Adrenal gland (tissue), 12 donors: ENCODE results near the gene PEAK1. TPM values are rescaled to one million over a fixed set of nuclear protein-coding genes. Genes with fewer than 3 reads are reported as not detected.

ENCODE experiments used
- DNase-seq, 7 donors: peaks; one replicate each; pipeline ENCODE4 v3.0.0-alpha.2; 2019 to 2020
- H3K27ac ChIP-seq, 5 donors: fragments of 200-600 bp; sonication (generic) in 4 of 5; 1 replicate in 3 of 5; 2 replicates in 2 of 5; pipeline versions ENCODE4 v1.5.1 to v1.8.0; 2016 to 2020; ENCODE audit warnings: mild to moderate bottlenecking in 1 of 5
- H3K27me3 ChIP-seq: fragments of 200-600 bp; 2 replicates; pipeline ENCODE4 v1.8.0; 2021
- H3K36me3 ChIP-seq, 2 donors: fragments of 200-600 bp; replicated peaks in 1 of 2; 1 replicate in 1 of 2; 2 replicates in 1 of 2; pipeline versions ENCODE4 v1.5.1 to v1.8.0; 2018 to 2022
- H3K4me1 ChIP-seq, 2 donors: fragments of 200-600 bp; replicated peaks in 1 of 2; 1 replicate in 1 of 2; 2 replicates in 1 of 2; pipeline versions ENCODE4 v1.5.1 to v1.8.0; 2018 to 2021
- H3K4me3 ChIP-seq, 4 donors: fragments of 200-600 bp; sonication (generic) in 3 of 4; one replicate each; pipeline ENCODE4 v1.5.1; 2016 to 2018
- H3K9me3 ChIP-seq, 3 donors: fragments of 200-600 bp; sonication (generic) in 1 of 3; replicated peaks in 1 of 3; 1 replicate in 2 of 3; 2 replicates in 1 of 3; pipeline versions ENCODE4 v1.5.1 to v1.8.0; 2016 to 2021
- POLR2A ChIP-seq, 2 donors: fragments of 450-650 bp; IDR thresholded peaks; one replicate each; pipeline ENCODE4 v1.6.1; 2017; ENCODE audit warnings: antibody characterized with exemption in 2 of 2, mild to moderate bottlenecking in 2 of 2, moderate library complexity in 1 of 2
- WGBS, 4 donors: extraction: QIAGEN DNeasy Blood & Tissue Kit in 2 of 4; methylation state at CpG; one replicate each; pipeline versions ENCODE4 v1.1.5 to v1.1.7; 2013 to 2017; 5-methylcytosine and 5-hydroxymethylcytosine counted together
- intact Hi-C, 2 donors: fragments of 100-400 bp; cut with DNase I; formaldehyde crosslinking; loops; one replicate each; pipeline versions ENCODE4 v1.14.1 to v1.15.0; 2022 to 2023
- polyA plus RNA-seq, 3 donors: library from polyadenylated mRNA; stranded (reverse); fragments of 200-250 nt in 2 of 3; fragments of 350-450 nt in 1 of 3; fragmentation: Illumina TruSeq in 1 of 3; extraction: RNeasy Lipid Tissue Mini Kit (QIAGEN cat#74804) in 1 of 3; gene quantifications; one replicate each; pipeline ENCODE4 v1.2.3, GENCODE V29; 2013 to 2014
- total RNA-seq, 9 donors: library from RNA; depleted of rRNA in 4 of 9; stranded (reverse); fragments of >200 nt in 4 of 9; fragments of 120-200 nt in 1 of 9; fragmentation: NEBNext Ultra II Directional in 1 of 9; extraction: Animal tissue kit (Norgen Biotek cat#: 25700) in 1 of 9; gene quantifications; one replicate each; pipeline versions ENCODE4 v1.1.0 to v1.2.4, GENCODE V29; 2013 to 2023
- TF ChIP-seq, protein P1 (sequence below), 6 experiments: fragments of 450-650 bp in 4 of 6; fragments of 200-600 bp in 2 of 6; sonication (generic) in 1 of 6; IDR thresholded peaks; 1 replicate in 5 of 6; 2 replicates in 1 of 6; pipeline versions ENCODE4 v1.5.1 to v1.8.0; 2016 to 2021; ENCODE audit warnings: antibody characterized with exemption in 6 of 6, mild to moderate bottlenecking in 2 of 6, moderate library complexity in 1 of 6
- donor health status: healthy with polysubstance abuse.
- donor health status: Bipolar disorder and iron deficiency.
- donor health status: DM: yes; HTN: yes; CAD: no.
- donor health status: DM: no; HTN: no; CAD: no.
- donor health status: DM: no; HTN: no; CAD: no.
- donor health status: DM: yes; HTN: yes; CAD: no.

PEAK1 gene
- total and polyA plus RNA-seq, 12 donors: 3.1 to 68.4 (median 26.4) TPM

- H3K36me3 ChIP-seq: no peaks in the 10 kb centered on the region
- no peak overlapping the region for H3K4me3 ChIP-seq
- H3K9me3 ChIP-seq: no peaks in the 10 kb centered on the region
- 87 to 94% (median 91%) methylated on average over 2 of the region's 2 CpGs for WGBS, 4 donors
- H3K27me3 ChIP-seq: no peaks in the 10 kb centered on the region
- DNase-seq: no peak
- TF ChIP-seq, protein P1, sequence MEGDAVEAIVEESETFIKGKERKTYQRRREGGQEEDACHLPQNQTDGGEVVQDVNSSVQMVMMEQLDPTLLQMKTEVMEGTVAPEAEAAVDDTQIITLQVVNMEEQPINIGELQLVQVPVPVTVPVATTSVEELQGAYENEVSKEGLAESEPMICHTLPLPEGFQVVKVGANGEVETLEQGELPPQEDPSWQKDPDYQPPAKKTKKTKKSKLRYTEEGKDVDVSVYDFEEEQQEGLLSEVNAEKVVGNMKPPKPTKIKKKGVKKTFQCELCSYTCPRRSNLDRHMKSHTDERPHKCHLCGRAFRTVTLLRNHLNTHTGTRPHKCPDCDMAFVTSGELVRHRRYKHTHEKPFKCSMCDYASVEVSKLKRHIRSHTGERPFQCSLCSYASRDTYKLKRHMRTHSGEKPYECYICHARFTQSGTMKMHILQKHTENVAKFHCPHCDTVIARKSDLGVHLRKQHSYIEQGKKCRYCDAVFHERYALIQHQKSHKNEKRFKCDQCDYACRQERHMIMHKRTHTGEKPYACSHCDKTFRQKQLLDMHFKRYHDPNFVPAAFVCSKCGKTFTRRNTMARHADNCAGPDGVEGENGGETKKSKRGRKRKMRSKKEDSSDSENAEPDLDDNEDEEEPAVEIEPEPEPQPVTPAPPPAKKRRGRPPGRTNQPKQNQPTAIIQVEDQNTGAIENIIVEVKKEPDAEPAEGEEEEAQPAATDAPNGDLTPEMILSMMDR (IDR thresholded peaks at IDR 0.05): no peak
- TF ChIP-seq POLR2A (IDR thresholded peaks at IDR 0.05): no peak
- peaks cover 8% of the 10 kb centered on the region in 2 donors for H3K4me1 ChIP-seq
- H3K27ac ChIP-seq: no peak overlapping the region
- intact Hi-C loops: no loop called here
Observed at GRCh38 chr15:77336006-77336405, 83.9 kb downstream of the PEAK1 start.

- TF ChIP-seq POLR2A (IDR thresholded peaks at IDR 0.05): no peak
- TF ChIP-seq, protein P1 (IDR thresholded peaks at IDR 0.05): no peak
- Histone ChIP-seq H3K27ac (no peak overlapping the region), H3K36me3 (no peaks in the 10 kb centered on the region), H3K9me3 (no peaks in the 10 kb centered on the region), H3K27me3 (no peaks in the 10 kb centered on the region), H3K4me3 (no peak overlapping the region), H3K4me1 (peaks cover 8% of the 10 kb centered on the region in 2 donors)
- intact Hi-C loops: no loop called here
- DNase-seq: peak; percentile 59 to 90 (median 78)
- 33 to 41% (median 37%) methylated on average over 4 of the region's 4 CpGs for WGBS, 4 donors
Observed at GRCh38 chr15:77335298-77335697, 84.6 kb downstream of the PEAK1 start.

- WGBS, 4 donors: 96 to 98% (median 97%) methylated on average over 2 of the region's 2 CpGs
- intact Hi-C loops: no loop called here
- no peaks in the 10 kb centered on the region for H3K36me3 ChIP-seq
- DNase-seq: no peak
- no peak overlapping the region for H3K4me3 ChIP-seq
- H3K27me3 ChIP-seq: no peaks in the 10 kb centered on the region
- no peak overlapping the region for H3K27ac ChIP-seq
- no peak for TF ChIP-seq POLR2A (IDR thresholded peaks at IDR 0.05)
- peaks cover 8 to 11% of the 10 kb centered on the region in 2 donors for H3K4me1 ChIP-seq
- H3K9me3 ChIP-seq: no peaks in the 10 kb centered on the region
Observed at GRCh38 chr15:77333166-77333565, 86.7 kb downstream of the PEAK1 start.

- Histone ChIP-seq H3K27ac (no peak overlapping the region), H3K4me1 (peaks cover 3 to 12% of the 10 kb centered on the region in 2 donors), H3K36me3 (no peaks in the 10 kb centered on the region), H3K9me3 (no peaks in the 10 kb centered on the region), H3K4me3 (no peak overlapping the region), H3K27me3 (no peaks in the 10 kb centered on the region)
- DNase-seq: no peak
- intact Hi-C loops: no loop called here
- no peak for TF ChIP-seq POLR2A (IDR thresholded peaks at IDR 0.05)
- TF ChIP-seq, protein P1 (IDR thresholded peaks at IDR 0.05): no peak
- 69 to 86% (median 79%) methylated on average over 1 of the region's 1 CpG for WGBS, 4 donors
Observed at GRCh38 chr15:77329202-77329601, 90.7 kb downstream of the PEAK1 start.

DNA sequence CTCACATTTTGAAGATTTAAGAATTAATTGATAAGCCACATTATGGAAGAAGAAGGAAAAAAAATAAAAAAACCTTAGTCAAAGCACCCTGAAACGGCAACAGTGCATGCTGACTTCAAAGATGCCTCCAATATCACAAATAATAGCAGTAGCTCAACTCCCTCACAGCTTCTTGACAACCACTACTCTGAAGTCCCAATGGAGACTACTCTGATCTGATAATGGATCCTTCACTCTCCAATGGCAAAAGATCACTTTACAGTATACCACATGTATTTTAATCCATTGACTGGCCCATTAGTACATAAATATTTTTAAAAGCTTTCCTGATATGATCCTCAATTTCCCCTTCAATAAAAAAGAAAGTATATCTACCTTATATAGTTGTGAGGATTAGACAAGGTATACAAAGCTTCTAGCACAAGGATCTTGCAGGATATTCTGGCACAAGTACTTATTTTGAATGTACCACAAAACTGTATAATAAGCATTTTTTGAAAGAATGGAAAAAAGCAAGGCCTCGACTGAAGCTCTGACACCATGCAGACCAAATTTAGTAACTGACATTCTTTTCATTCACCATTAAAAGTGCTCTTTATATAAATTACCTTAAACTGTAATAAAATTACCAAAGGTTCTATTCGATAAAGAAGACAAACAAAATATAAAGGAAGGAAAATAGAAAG, 91.9 kb downstream of the PEAK1 start:
- H3K4me3 ChIP-seq: no peak overlapping the region
- no peak for DNase-seq
- WGBS, 4 donors: 75 to 86% (median 80%) methylated on average over 3 of the region's 3 CpGs
- no peak overlapping the region for H3K27ac ChIP-seq
- no peaks in the 10 kb centered on the region for H3K36me3 ChIP-seq
- H3K27me3 ChIP-seq: no peaks in the 10 kb centered on the region
- H3K4me1 ChIP-seq: peaks cover 3 to 12% of the 10 kb centered on the region in 2 donors
- TF ChIP-seq POLR2A (IDR thresholded peaks at IDR 0.05): no peak
- TF ChIP-seq, protein P1 (IDR thresholded peaks at IDR 0.05): no peak
- intact Hi-C loops: no loop called here
- no peaks in the 10 kb centered on the region for H3K9me3 ChIP-seq
